Gastroesophageal sphincter (tissue), 4 donors: Measurements from ENCODE around the gene ABTB2. TPM values are rescaled to one million over a fixed set of nuclear protein-coding genes. Genes with fewer than 3 reads are reported as not detected.

Source experiments
- ATAC-seq: fragments of 150-250 bp; one replicate; pipeline ENCODE4 v1.9.1; 2016; ENCODE audit warnings: mild to moderate bottlenecking, moderate library complexity
- H3K27ac ChIP-seq, 4 donors: fragments of 200-600 bp; sonication (generic) in 3 of 4; 1 replicate in 3 of 4; 2 replicates in 1 of 4; pipeline ENCODE4 v1.5.1; 2016 to 2019
- H3K27me3 ChIP-seq: fragments of 200-600 bp; sonication (generic); one replicate; pipeline ENCODE4 v1.5.1; 2019
- H3K36me3 ChIP-seq, 2 donors: fragments of 200-600 bp; sonication (generic); one replicate each; pipeline ENCODE4 v1.5.1; 2019; ENCODE audit warnings: control low read depth in 1 of 2
- H3K4me1 ChIP-seq, 3 donors: fragments of 200-600 bp; sonication (generic); 1 replicate in 2 of 3; 2 replicates in 1 of 3; pipeline ENCODE4 v1.5.1; 2016 to 2019; ENCODE audit warnings: control low read depth in 2 of 3
- H3K4me3 ChIP-seq, 2 donors: fragments of 200-600 bp; sonication (generic); one replicate each; pipeline ENCODE4 v1.5.1; 2019; ENCODE audit warnings: mild to moderate bottlenecking in 1 of 2, moderate library complexity in 1 of 2
- H3K9me3 ChIP-seq, 3 donors: fragments of 200-600 bp; sonication (generic); one replicate each; pipeline ENCODE4 v1.5.1; 2017 to 2019; ENCODE audit warnings: control low read depth in 2 of 3
- EP300 ChIP-seq: sonication (generic); formaldehyde crosslinking; IDR thresholded peaks from one replicate; pipeline ENCODE4 v1.6.1; 2017; ENCODE audit warnings: antibody characterized with exemption, mild to moderate bottlenecking
- POLR2A ChIP-seq, 2 donors: fragments of 450-650 bp; IDR thresholded peaks; one replicate each; pipeline ENCODE4 v1.6.1; 2017; ENCODE audit warnings: antibody characterized with exemption in 2 of 2, mild to moderate bottlenecking in 2 of 2, moderate library complexity in 1 of 2
- POLR2AphosphoS5 ChIP-seq: sonication (generic); formaldehyde crosslinking; IDR thresholded peaks from one replicate; pipeline ENCODE4 v1.6.1; 2017; ENCODE audit warnings: antibody characterized with exemption
- WGBS, 2 donors: methylation state at CpG; one replicate each; pipeline ENCODE4 v1.1.5; 2018; ENCODE audit warnings: low coverage in 1 of 2; 5-methylcytosine and 5-hydroxymethylcytosine counted together
- total RNA-seq, 4 donors: library from RNA; depleted of rRNA; stranded (reverse); fragments of >200 nt; gene quantifications; one replicate each; pipeline ENCODE4 v1.1.0, GENCODE V29; 2016
- TF ChIP-seq, protein P1 (sequence below), 4 experiments: fragments of 200-600 bp in 2 of 4; fragments of 450-650 bp in 2 of 4; sonication (generic) in 1 of 4; IDR thresholded peaks; one replicate each; pipeline ENCODE4 v1.5.1; 2017 to 2019; ENCODE audit warnings: antibody characterized with exemption in 4 of 4, mild to moderate bottlenecking in 2 of 4, moderate library complexity in 2 of 4

The ABTB2 gene
- total RNA-seq, 4 donors from 2014 or later = 4.1 to 11.0 (median 7.5) TPM

DNA sequence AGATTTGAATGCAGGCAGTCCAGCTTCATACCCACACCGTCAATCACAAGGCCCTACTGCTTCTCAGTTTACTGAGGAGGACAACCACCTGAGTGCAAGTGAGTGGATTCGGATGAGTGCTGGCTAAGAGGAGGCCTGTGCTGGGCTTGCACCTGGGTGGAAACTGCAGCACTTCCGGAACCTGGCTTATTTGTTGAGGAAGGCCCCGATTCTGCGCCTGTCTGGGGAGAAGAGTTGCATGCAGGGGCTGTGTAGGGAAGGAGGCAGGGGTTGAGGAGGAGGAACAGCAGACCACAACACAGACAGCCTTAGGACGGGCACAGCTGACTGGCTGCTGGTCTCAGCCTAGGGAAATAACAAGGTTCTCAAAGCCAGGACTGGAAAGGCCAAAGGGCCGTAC is 20.8 kb downstream of the ABTB2 start:
- no peaks in the 10 kb centered on the region for H3K27me3 ChIP-seq
- 88 to 93% methylated on average over 5 to 6 of the region's 7 CpGs for WGBS, 2 donors
- ATAC-seq = no peak
- no peak overlapping the region for H3K4me3 ChIP-seq
- no peak for TF ChIP-seq POLR2A (IDR thresholded peaks at IDR 0.05)
- no peak for TF ChIP-seq POLR2AphosphoS5
- TF ChIP-seq EP300 = no peak
- TF ChIP-seq, protein P1, sequence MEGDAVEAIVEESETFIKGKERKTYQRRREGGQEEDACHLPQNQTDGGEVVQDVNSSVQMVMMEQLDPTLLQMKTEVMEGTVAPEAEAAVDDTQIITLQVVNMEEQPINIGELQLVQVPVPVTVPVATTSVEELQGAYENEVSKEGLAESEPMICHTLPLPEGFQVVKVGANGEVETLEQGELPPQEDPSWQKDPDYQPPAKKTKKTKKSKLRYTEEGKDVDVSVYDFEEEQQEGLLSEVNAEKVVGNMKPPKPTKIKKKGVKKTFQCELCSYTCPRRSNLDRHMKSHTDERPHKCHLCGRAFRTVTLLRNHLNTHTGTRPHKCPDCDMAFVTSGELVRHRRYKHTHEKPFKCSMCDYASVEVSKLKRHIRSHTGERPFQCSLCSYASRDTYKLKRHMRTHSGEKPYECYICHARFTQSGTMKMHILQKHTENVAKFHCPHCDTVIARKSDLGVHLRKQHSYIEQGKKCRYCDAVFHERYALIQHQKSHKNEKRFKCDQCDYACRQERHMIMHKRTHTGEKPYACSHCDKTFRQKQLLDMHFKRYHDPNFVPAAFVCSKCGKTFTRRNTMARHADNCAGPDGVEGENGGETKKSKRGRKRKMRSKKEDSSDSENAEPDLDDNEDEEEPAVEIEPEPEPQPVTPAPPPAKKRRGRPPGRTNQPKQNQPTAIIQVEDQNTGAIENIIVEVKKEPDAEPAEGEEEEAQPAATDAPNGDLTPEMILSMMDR (IDR thresholded peaks at IDR 0.05) = no peak
- H3K36me3 ChIP-seq = no peaks in the 10 kb centered on the region
- H3K9me3 ChIP-seq = no peaks in the 10 kb centered on the region
- H3K4me1 ChIP-seq = peaks cover 0 to 9% (median 0%) of the 10 kb centered on the region in 3 donors
- no peak overlapping the region for H3K27ac ChIP-seq

DNA sequence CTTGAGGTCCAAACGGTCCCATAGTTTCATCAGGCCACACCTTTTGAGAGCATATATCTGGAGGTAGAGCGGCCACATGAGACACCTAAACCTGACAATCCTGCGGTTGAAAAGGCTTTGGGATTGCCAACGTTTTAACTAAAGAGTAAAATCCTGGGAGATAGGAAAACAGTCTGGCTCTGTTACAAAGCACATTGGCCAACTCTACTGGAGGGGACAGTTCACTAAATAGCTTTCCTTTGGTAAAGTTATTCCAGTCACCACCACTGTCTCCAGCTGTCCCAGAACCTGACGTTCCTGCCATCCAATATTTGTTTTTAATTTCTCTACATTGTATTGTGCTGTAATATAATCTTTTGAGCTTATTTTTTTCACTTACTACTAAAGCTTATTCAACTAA is 22.0 kb downstream of the ABTB2 start:
- Histone ChIP-seq H3K27me3 (no peaks in the 10 kb centered on the region), H3K4me3 (no peak overlapping the region), H3K4me1 (peaks cover 0 to 11% (median 0%) of the 10 kb centered on the region in 3 donors), H3K9me3 (no peaks in the 10 kb centered on the region), H3K27ac (no peak overlapping the region), H3K36me3 (no peaks in the 10 kb centered on the region)
- ATAC-seq = no peak
- TF ChIP-seq POLR2AphosphoS5 = no peak
- TF ChIP-seq POLR2A (IDR thresholded peaks at IDR 0.05) = no peak
- no peak for TF ChIP-seq EP300
- TF ChIP-seq, protein P1 (IDR thresholded peaks at IDR 0.05) = no peak
- 80 to 83% methylated on average over 3 to 5 of the region's 5 CpGs for WGBS, 2 donors

DNA sequence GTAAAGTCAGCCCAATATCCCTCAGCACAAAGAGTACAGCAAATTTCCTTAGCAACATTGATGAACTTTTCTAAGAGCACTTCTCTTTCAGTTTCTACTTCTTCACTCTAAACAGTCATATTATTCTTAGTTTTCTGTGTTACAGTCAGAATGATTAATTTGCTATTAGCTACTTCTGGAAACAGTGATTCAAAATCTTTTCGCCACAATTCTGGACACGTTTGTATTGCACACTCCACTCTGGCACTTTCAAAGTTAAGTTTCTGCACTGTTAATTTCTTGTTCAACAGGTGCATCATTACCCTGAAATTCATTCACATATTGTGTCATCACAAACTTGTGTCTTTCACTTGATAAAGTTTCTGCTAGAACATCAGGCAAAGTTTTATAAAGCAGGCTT is 22.5 kb downstream of the ABTB2 start:
- Histone ChIP-seq H3K4me1 (peaks cover 0 to 15% (median 0%) of the 10 kb centered on the region in 3 donors), H3K27ac (no peak overlapping the region), H3K27me3 (no peaks in the 10 kb centered on the region), H3K4me3 (no peak overlapping the region), H3K36me3 (no peaks in the 10 kb centered on the region), H3K9me3 (no peaks in the 10 kb centered on the region)
- TF ChIP-seq POLR2A (IDR thresholded peaks at IDR 0.05) (no peak), POLR2AphosphoS5 (no peak), EP300 (no peak)
- TF ChIP-seq, protein P1 (IDR thresholded peaks at IDR 0.05) = no peak
- 20 to 55% methylated on average over 2 of the region's 2 CpGs for WGBS, 2 donors
- ATAC-seq = no peak

DNA sequence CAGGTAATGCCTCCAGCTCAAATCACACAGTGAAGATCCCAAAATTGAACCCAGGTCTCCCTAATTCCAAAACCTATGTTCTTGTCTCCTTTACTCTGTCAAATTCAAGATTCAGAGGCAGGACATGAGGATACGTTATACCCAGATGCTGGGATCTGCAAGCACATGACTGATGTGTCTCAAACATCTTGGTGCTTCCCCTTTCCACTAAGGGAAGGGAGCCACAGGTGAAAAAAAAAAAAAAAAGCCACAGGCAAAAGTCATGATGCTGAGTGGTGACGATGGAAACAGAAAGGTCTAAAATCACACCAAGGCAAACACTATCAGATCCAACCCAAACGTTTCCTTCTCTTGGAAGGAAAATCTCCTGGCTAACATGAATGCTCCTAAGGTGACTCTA is 24.0 kb downstream of the ABTB2 start:
- H3K27ac ChIP-seq = no peak overlapping the region
- WGBS, 2 donors = 78 to 84% methylated on average over 2 to 3 of the region's 3 CpGs
- no peaks in the 10 kb centered on the region for H3K36me3 ChIP-seq
- H3K27me3 ChIP-seq = no peaks in the 10 kb centered on the region
- TF ChIP-seq EP300 = no peak
- no peak for TF ChIP-seq POLR2AphosphoS5
- TF ChIP-seq, protein P1 (IDR thresholded peaks at IDR 0.05) = no peak
- no peak for TF ChIP-seq POLR2A (IDR thresholded peaks at IDR 0.05)
- no peak overlapping the region for H3K4me3 ChIP-seq
- ATAC-seq = no peak
- H3K9me3 ChIP-seq = no peaks in the 10 kb centered on the region
- peaks cover 0 to 29% (median 0%) of the 10 kb centered on the region in 3 donors for H3K4me1 ChIP-seq

DNA sequence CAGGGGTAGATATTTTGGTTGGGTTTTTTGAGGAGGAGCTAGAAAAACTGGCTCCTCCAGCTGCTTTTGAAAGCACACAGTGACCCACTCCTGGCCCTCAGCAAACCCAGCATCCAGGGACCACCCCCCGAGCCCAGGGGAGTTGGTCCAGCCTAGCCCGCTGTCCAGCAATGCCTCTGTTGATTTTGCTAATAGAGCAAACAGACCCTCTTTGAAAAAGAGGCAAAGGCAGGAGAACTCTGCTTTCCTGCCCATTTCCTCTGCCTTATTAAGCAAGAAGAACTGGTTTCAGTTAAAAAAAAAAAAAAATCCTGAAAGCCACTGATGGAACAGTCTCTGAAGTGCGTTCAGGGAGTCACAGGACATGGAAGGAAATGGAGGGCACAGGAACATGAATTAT is 25.3 kb downstream of the ABTB2 start:
- no peak for ATAC-seq
- Histone ChIP-seq H3K27ac (no peak overlapping the region), H3K9me3 (no peaks in the 10 kb centered on the region), H3K4me1 (peaks cover 0 to 42% (median 6%) of the 10 kb centered on the region in 3 donors), H3K36me3 (no peaks in the 10 kb centered on the region), H3K27me3 (no peaks in the 10 kb centered on the region), H3K4me3 (no peak overlapping the region)
- 59% methylated on average over 1 of the region's 3 CpGs; no CpG with 5 or more reads in 1 of the 2 donors for whole genome bisulfite sequencing, 2 donors
- TF ChIP-seq POLR2AphosphoS5 (no peak), EP300 (no peak), POLR2A (IDR thresholded peaks at IDR 0.05) (no peak)
- TF ChIP-seq, protein P1 (IDR thresholded peaks at IDR 0.05) = no peak
